IMR-90 (cell line): ENCODE data around the gene ZNF346. TPM values are rescaled to one million over a fixed set of nuclear protein-coding genes. Genes with fewer than 3 reads are reported as not detected.

ENCODE experiments used
- ATAC-seq: fragments of 200-7000 bp; cut with Tn5 transposase; 2 replicates; pipeline ENCODE4 v1.9.1; 2020; ENCODE audit warnings: low read depth, mild to moderate bottlenecking, moderate library complexity
- BruUV-seq: library from RNA; stranded (reverse); fragments of 400-500 nt; replicated peaks from 2 replicates; lab custom pipeline; 2021; lab: Mats Ljungman, UMichigan
- CTCF ChIA-PET: fragments of 300-600 bp; formaldehyde crosslinking; extraction: SDS; loops from one replicate; lab custom pipeline; 2021; ENCODE audit warnings: antibody characterized with exemption; lab: Yijun Ruan, JAX
- POLR2A ChIA-PET: fragments of 300-600 bp; sonication (Branson Sonifier 250); formaldehyde crosslinking; loops from one replicate; lab custom pipeline; 2022; ENCODE audit warnings: antibody characterized with exemption; ENCODE audit not compliant: unreplicated experiment; lab: Charles Lee
- DNase-seq: peaks from one replicate; pipeline ENCODE4 v3.0.0; 2013
- H2AFZ ChIP-seq: replicated peaks from 2 replicates; pipeline ENCODE3; 2013; ENCODE audit warnings: low read length, mild to moderate bottlenecking; ENCODE audit not compliant: poor library complexity
- H2AK5ac ChIP-seq: 2 replicates; pipeline ENCODE4 v1.6.1; 2013; ENCODE audit warnings: low read depth, low read length, inconsistent platforms
- H2AK9ac ChIP-seq: replicated peaks from 2 replicates; pipeline ENCODE3; 2013; ENCODE audit warnings: mild to moderate bottlenecking, low read depth, low read length, moderate library complexity; ENCODE audit not compliant: poor library complexity
- H2BK120ac ChIP-seq: 2 replicates; pipeline ENCODE4 v1.6.1; 2013; ENCODE audit warnings: low read depth, low read length, inconsistent platforms
- H2BK15ac ChIP-seq: 3 replicates; pipeline ENCODE4 v1.6.1; 2013; ENCODE audit warnings: low read depth, low read length, inconsistent platforms
- H2BK20ac ChIP-seq: 2 replicates; pipeline ENCODE4 v1.6.1; 2013; ENCODE audit warnings: low read depth, mild to moderate bottlenecking, inconsistent platforms, low read length, moderate library complexity
- H2BK5ac ChIP-seq: 2 replicates; pipeline ENCODE4 v1.6.1; 2013; ENCODE audit warnings: mild to moderate bottlenecking, low read depth, low read length, inconsistent platforms; ENCODE audit not compliant: poor library complexity, severe bottlenecking
- H3K14ac ChIP-seq: replicated peaks from 2 replicates; pipeline ENCODE4 v1.6.1; 2013; ENCODE audit warnings: low read depth, low read length, inconsistent platforms
- H3K18ac ChIP-seq: 2 replicates; pipeline ENCODE4 v1.6.1; 2013; ENCODE audit warnings: low read depth, low read length, control low read depth
- H3K23ac ChIP-seq: 2 replicates; pipeline ENCODE4 v1.6.1; 2013; ENCODE audit warnings: low read depth, low read length, inconsistent platforms
- H3K27ac ChIP-seq: 2 replicates; pipeline ENCODE4 v1.5.1; 2013; ENCODE audit warnings: mild to moderate bottlenecking, control low read depth, low read length; ENCODE audit not compliant: insufficient read depth
- H3K27me3 ChIP-seq: 2 replicates; pipeline ENCODE4 v1.6.1; 2013; ENCODE audit warnings: low read length; ENCODE audit not compliant: control insufficient read depth, insufficient read depth
- H3K36me3 ChIP-seq: 2 replicates; pipeline ENCODE4 v1.6.1; 2013; ENCODE audit warnings: low read length, mixed read lengths; ENCODE audit not compliant: control insufficient read depth, insufficient read depth
- H3K4ac ChIP-seq: 2 replicates; pipeline ENCODE4 v1.6.1; 2013; ENCODE audit warnings: low read depth, low read length, inconsistent platforms
- H3K4me1 ChIP-seq: 2 replicates; pipeline ENCODE4 v1.6.1; 2013; ENCODE audit warnings: low read length, mixed read lengths; ENCODE audit not compliant: control insufficient read depth, insufficient read depth
- H3K4me2 ChIP-seq: 2 replicates; pipeline ENCODE4 v1.6.1; 2013; ENCODE audit warnings: low read depth, mild to moderate bottlenecking, control low read depth, low read length, moderate library complexity
- H3K4me3 ChIP-seq: 2 replicates; pipeline ENCODE4 v1.5.1; 2013; ENCODE audit warnings: low read depth, mild to moderate bottlenecking, control low read depth, low read length, moderate library complexity; ENCODE audit not compliant: insufficient read depth
- H3K56ac ChIP-seq: 2 replicates; pipeline ENCODE4 v1.6.1; 2013; ENCODE audit warnings: low read length, inconsistent platforms; ENCODE audit not compliant: insufficient read depth; ENCODE audit errors: extremely low read depth
- H3K79me1 ChIP-seq, 2 experiments: 2 replicates each; pipeline ENCODE4 v1.6.1; 2013; ENCODE audit warnings: low read length in 2 of 2, inconsistent platforms in 1 of 2, low read depth in 1 of 2
- H3K9ac ChIP-seq: 2 replicates; pipeline ENCODE4 v1.6.1; 2013; ENCODE audit warnings: low read depth, low read length, control low read depth
- H3K9me1 ChIP-seq: 2 replicates; pipeline ENCODE4 v1.6.1; 2013; ENCODE audit warnings: low read length, inconsistent platforms; ENCODE audit not compliant: insufficient read depth
- H3K9me3 ChIP-seq: 2 replicates; pipeline ENCODE4 v1.6.1; 2013; ENCODE audit warnings: low read length; ENCODE audit not compliant: control insufficient read depth, insufficient read depth
- H4K20me1 ChIP-seq: 2 replicates; pipeline ENCODE4 v1.6.1; 2013; ENCODE audit warnings: low read length, inconsistent platforms; ENCODE audit not compliant: insufficient read depth
- H4K5ac ChIP-seq: 2 replicates; pipeline ENCODE4 v1.6.1; 2013; ENCODE audit warnings: mild to moderate bottlenecking, low read depth, low read length, control low read depth
- H4K8ac ChIP-seq, 2 experiments: 2 replicates each; pipeline ENCODE4 v1.6.1; 2013; ENCODE audit warnings: low read depth in 2 of 2, low read length in 2 of 2, control low read depth in 1 of 2, inconsistent platforms in 1 of 2
- H4K91ac ChIP-seq: 2 replicates; pipeline ENCODE4 v1.6.1; 2013; ENCODE audit warnings: low read depth, low read length, inconsistent platforms; ENCODE audit not compliant: insufficient read depth
- BHLHE40 ChIP-seq: fragments of 150-350 bp; IDR thresholded peaks from 2 replicates; pipeline ENCODE4 v1.6.1; 2016; ENCODE audit warnings: mild to moderate bottlenecking, low read depth, low read length
- CEBPB ChIP-seq: IDR thresholded peaks from 2 replicates; pipeline ENCODE4 v1.6.1; 2012; ENCODE audit warnings: low read depth, low read length, improper control_type of control experiment
- CHD1 ChIP-seq: IDR thresholded peaks from 2 replicates; pipeline ENCODE4 v1.6.1; 2012; ENCODE audit warnings: low read depth, low read length, improper control_type of control experiment
- CTCF ChIP-seq: conservative IDR thresholded peaks from 2 replicates; pipeline ENCODE4 v1.5.1; 2012; ENCODE audit warnings: mild to moderate bottlenecking, low read depth, low read length, improper control_type of control experiment
- ELK1 ChIP-seq: fragments of 150-350 bp; IDR thresholded peaks from 2 replicates; pipeline ENCODE4 v1.6.1; 2016; ENCODE audit warnings: low read depth, mild to moderate bottlenecking, low read length, moderate library complexity, borderline replicate concordance
- FOS ChIP-seq: fragments of 150-350 bp; IDR thresholded peaks from 2 replicates; pipeline ENCODE4 v1.6.1; 2016; ENCODE audit warnings: low read depth, low read length
- MAFK ChIP-seq: IDR thresholded peaks from 2 replicates; pipeline ENCODE4 v1.6.1; 2012; ENCODE audit warnings: low read depth, low read length, improper control_type of control experiment
- MAZ ChIP-seq: IDR thresholded peaks from 2 replicates; pipeline ENCODE4 v1.6.1; 2012; ENCODE audit warnings: low read depth, mild to moderate bottlenecking, low read length, improper control_type of control experiment, moderate library complexity, borderline replicate concordance
- MXI1 ChIP-seq: IDR thresholded peaks from 2 replicates; pipeline ENCODE4 v1.6.1; 2012; ENCODE audit warnings: low read depth, mild to moderate bottlenecking, low read length, moderate library complexity, borderline replicate concordance
- NFE2L2 ChIP-seq: fragments of 150-350 bp; IDR thresholded peaks from 2 replicates; pipeline ENCODE4 v1.6.1; 2016; ENCODE audit warnings: low read depth, mild to moderate bottlenecking, low read length
- POLR2A ChIP-seq: IDR thresholded peaks from 2 replicates; pipeline ENCODE4 v1.6.1; 2012; ENCODE audit warnings: mild to moderate bottlenecking, low read depth, low read length
- RAD21 ChIP-seq: IDR thresholded peaks from 2 replicates; pipeline ENCODE4 v1.6.1; 2012; ENCODE audit warnings: low read length, improper control_type of control experiment
- RCOR1 ChIP-seq: IDR thresholded peaks from 2 replicates; pipeline ENCODE4 v1.6.1; 2012; ENCODE audit warnings: mild to moderate bottlenecking, low read length, improper control_type of control experiment; ENCODE audit not compliant: insufficient replicate concordance
- RFX5 ChIP-seq: IDR thresholded peaks from 2 replicates; pipeline ENCODE4 v1.8.0; 2012; ENCODE audit warnings: low read depth, mild to moderate bottlenecking, low read length, moderate library complexity
- SMC3 ChIP-seq: fragments of 150-350 bp; IDR thresholded peaks from 2 replicates; pipeline ENCODE4 v1.6.1; 2016; ENCODE audit warnings: low read depth, mild to moderate bottlenecking, antibody characterized with exemption, low read length, moderate library complexity
- USF2 ChIP-seq: fragments of 150-350 bp; IDR thresholded peaks from 2 replicates; pipeline ENCODE4 v1.6.1; 2017; ENCODE audit warnings: mild to moderate bottlenecking, antibody characterized with exemption, low read length, low read depth
- WGBS, 2 experiments: methylation state at CpG; one replicate each; pipeline versions ENCODE4 v1.1.5 to v1.1.7; 2013; ENCODE audit warnings: missing lambda C conversion rate in 2 of 2; ENCODE audit not compliant: insufficient read length in 1 of 2; ENCODE audit errors: extremely low coverage in 2 of 2; 5-methylcytosine and 5-hydroxymethylcytosine counted together
- dilution Hi-C: fragments of 300-500 bp; cut with HindIII; formaldehyde crosslinking; loops from one replicate; pipeline ENCODE4 v1.14.3; 2018; ENCODE audit warnings: low sequenced_read_pairs; ENCODE audit not compliant: unreplicated experiment
- in situ Hi-C: fragments of 300-500 bp; cut with MboI; formaldehyde crosslinking; loops from 3 replicates; pipeline ENCODE4 v1.14.3; 2019; ENCODE audit warnings: low sequenced_read_pairs, inconsistent platforms, mixed read lengths
- intact Hi-C: fragments of 100-400 bp; cut with micrococcal nuclease; formaldehyde crosslinking; loops from 2 replicates; pipeline ENCODE4 v1.10.0; 2022
- polyA plus RNA-seq, 3 experiments: library from polyadenylated mRNA; depleted of rRNA; stranded (reverse); fragments of >200 nt; gene quantifications; 2 replicates each; pipeline ENCODE4 v1.2.3, GENCODE V29; 2012; ENCODE audit warnings: low replicate concordance in 1 of 3
- total RNA-seq: library from RNA; depleted of rRNA; stranded (reverse); fragments of >200 nt; gene quantifications from 2 replicates; pipeline ENCODE4 v1.2.3, GENCODE V29; 2012

The ZNF346 gene
- total and polyA plus RNA-seq, 2 of the 4 experiments (the other 2 are of a cell fraction): 15.1 to 17.0 TPM

GRCh38 chr5:176994460-176995121 is 27.9 kb upstream of the ZNF346 start:
- no peak overlapping the region for H3K4ac ChIP-seq
- POLR2A ChIA-PET: no interaction called here
- no peak overlapping the region for H3K4me3 ChIP-seq
- peaks cover 2% of the 10 kb centered on the region; the same call in 1 of the 2 replicates for H3K9me3 ChIP-seq
- H2AK5ac ChIP-seq: peak overlapping the region; percentile 70
- peaks cover 10% of the 10 kb centered on the region for H3K4me1 ChIP-seq
- H2AFZ ChIP-seq: no peak overlapping the region
- H2BK5ac ChIP-seq: peak overlapping the region; percentile 4
- DNase-seq (peak; percentile 60), ATAC-seq (peak; percentile 69)
- intact Hi-C loops: no loop called here
- H2BK120ac ChIP-seq: peak overlapping the region; percentile 40; the same call in 1 of the 2 replicates
- dilution Hi-C loops: no loop called here
- H3K4me2 ChIP-seq: no peak overlapping the region
- H3K9me1 ChIP-seq: peaks cover 15% of the 10 kb centered on the region
- CTCF ChIA-PET: no interaction called here
- no peak overlapping the region for H4K5ac ChIP-seq
- H3K56ac ChIP-seq: no peak overlapping the region
- peaks cover 16 to 67% of the 10 kb centered on the region in 2 experiments for H3K79me1 ChIP-seq
- TF ChIP-seq SMC3 (no peak), RFX5 (no peak), BHLHE40 (no peak), MAFK (no peak), CEBPB (no peak), MXI1 (no peak), RAD21 (no peak), POLR2A (no peak), CHD1 (no peak), MAZ (no peak), ELK1 (no peak), CTCF (no peak), RCOR1 (no peak), FOS (no peak), NFE2L2 (no peak), USF2 (no peak)
- no peak overlapping the region for H2BK15ac ChIP-seq
- WGBS, 2 experiments: 96% methylated on average over 5 of the region's 7 CpGs; no CpG with 5 or more reads in 1 of the 2 experiments
- no peak overlapping the region for H2BK20ac ChIP-seq
- in situ Hi-C loops: no loop called here
- H3K9ac ChIP-seq: no peak overlapping the region
- no peak overlapping the region for H3K18ac ChIP-seq
- no TSS peak for BruUV-seq
- H3K23ac ChIP-seq: no peak overlapping the region
- no peaks in the 10 kb centered on the region for H3K27me3 ChIP-seq
- H3K27ac ChIP-seq: peak overlapping the region; percentile 38; the same call in 1 of the 2 replicates
- H4K8ac ChIP-seq: no peak overlapping the region
- H4K20me1 ChIP-seq: peaks cover 78% of the 10 kb centered on the region
- H4K91ac ChIP-seq: no peak overlapping the region
- H3K14ac ChIP-seq: no peak overlapping the region
- H3K36me3 ChIP-seq: no peaks in the 10 kb centered on the region
- H2AK9ac ChIP-seq: peak overlapping the region; percentile 37
